ENCODE results near the gene USP24.
"Not testable (repeated sequence)": the region's sequence is repeated elsewhere in the genome, so short reads cannot be mapped to it uniquely, and the experiment has no call there.

USP24 gene

DNA sequence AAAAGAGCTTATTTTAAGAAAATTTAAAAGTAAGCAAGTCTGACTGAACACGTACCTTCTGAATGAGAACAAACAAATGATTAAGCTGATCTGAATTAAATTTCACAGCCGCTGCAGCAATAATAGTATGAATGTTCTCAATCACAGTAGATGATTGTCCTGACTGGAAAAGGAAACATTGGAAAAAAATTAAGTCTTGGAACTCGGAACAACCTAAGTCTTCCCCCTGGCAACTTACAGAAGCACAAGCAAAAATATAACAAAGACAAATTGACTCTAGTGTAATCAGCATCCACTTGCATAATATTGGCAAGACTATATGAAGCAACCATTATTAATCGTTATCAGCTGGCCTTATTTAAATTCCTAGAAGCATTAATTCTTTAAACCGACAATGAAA is 60.5 kb downstream of the USP24 start:
- DNase-seq, result no peak

- DNase-seq, result no peak
Observed at GRCh38 chr1:55153031-55153430, 62.1 kb downstream of the USP24 start.

GRCh38 chr1:55150880-55151588 is 64.1 kb downstream of the USP24 start:
- DNase-seq, result no peak

- DNase-seq, result no peak
Observed at GRCh38 chr1:55148676-55149075, 66.5 kb downstream of the USP24 start.

- no peak for DNase-seq
Observed at GRCh38 chr1:55147524-55147923, 67.6 kb downstream of the USP24 start.

DNA sequence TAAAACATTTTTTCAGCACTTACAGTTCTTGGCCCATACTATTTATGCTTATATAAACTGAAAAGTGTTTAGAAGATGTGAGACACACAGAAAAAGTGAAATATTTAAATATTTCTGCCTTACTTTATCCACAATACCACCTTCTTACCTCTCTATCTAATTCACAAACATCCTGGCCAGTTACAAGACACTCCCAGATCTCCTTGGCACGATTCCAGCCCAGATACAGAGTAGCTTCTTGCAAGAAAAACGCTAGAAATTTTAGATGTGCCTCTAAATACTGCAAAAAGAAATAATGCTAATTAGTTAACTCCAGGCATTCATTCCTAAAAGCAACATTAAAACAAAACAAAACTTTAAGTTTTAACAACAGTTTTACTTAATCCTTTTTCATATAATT is 68.4 kb downstream of the USP24 start:
- no peak for DNase-seq

GRCh38 chr1:55144886-55145285 is 70.3 kb downstream of the USP24 start:
- no peak for DNase-seq

DNA sequence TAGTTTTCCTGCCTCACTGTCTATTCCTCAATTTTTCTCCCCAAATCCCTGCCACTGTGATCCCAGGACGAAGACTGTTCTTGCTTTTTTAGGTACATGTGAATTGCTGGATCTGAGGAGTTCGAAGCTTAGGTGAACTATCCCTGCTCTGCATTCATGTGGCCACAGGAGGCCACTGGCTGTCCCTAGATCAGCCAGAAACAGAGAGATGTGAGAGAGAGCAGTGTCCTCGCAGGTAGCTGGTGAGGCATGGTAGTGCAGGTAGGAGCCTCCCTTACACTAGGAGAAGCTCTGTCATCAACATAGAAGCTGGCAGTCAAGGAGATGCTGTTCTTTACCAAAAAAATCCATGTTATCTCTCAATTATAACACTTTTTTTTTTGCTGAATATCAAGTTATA is 71.5 kb downstream of the USP24 start:
- peak; percentile 6 to 50 for DNase-seq

DNA sequence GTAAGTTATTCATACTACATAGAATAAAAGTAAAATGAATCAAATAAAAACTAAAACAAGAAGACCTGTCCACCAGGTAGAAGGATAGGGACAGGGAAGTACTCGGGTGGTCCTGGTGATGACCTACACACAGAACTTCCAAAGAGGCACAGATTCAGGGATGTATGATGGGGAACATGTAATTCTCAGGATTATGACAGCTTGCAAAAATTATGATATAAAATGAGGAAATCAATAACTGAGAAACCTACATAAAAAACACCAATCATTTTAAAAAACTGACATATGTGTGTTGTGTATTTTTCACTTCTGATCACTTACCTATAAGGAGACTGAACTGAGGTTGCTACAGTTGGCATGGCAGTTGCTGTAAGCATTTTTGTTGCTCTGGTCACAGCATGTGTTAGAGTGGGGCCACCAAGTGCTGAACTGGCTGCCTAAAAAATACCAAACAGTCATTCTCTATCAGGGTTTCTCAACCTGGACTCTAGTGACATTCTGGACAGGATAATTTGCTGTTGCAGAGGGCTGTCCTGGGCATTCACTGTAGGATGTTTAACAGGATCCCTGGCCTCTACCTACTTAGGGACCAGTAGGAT is 73.8 kb downstream of the USP24 start:
- no peak for DNase-seq

GRCh38 chr1:55140546-55140983 is 74.6 kb downstream of the USP24 start:
- peak; percentile 47 to 83 for DNase-seq

DNA sequence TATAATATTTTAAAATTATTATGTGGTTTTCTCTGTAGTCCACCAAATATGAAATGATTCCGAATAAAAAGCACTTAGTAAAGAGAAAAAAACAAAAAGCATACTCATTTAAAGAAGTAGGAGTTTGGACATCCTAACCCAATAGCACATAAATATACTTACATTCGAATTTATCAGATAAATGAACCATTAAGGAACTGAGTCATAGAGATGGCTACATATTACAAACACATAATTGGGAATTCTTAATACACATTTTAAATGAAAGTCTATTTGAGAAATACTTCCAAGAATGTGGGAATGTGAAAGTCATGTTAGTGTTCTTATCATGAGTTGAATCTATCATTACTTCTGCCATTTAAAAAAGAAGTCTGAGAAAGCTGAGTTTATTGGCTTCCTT is 75.0 kb downstream of the USP24 start:
- DNase-seq, result no peak

DNA sequence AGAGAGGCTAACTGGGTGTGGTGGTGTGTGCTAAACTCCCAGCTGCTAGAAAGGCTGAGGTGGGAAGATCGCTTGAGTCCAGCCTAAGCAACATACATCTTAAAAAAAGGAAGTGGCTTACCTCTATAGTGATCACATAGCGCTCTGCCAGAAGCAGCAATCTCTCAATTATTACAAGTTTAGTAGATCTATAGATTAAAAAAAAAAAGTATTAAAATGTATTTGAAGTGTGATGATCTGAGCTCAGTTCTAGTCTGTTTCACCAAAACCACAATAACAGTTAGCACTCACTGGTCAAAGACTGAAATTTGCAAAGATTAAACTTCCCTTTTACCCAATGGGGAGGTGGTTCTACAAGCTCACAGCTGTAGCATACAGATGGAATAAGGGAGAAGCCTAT is 76.3 kb downstream of the USP24 start:
- DNase-seq, result no peak

- no peak for DNase-seq
Observed at GRCh38 chr1:55134152-55134808, 80.9 kb downstream of the USP24 start.

- no peak for DNase-seq
Observed at GRCh38 chr1:55131801-55132200, 83.4 kb downstream of the USP24 start.

- no peak for DNase-seq
Observed at GRCh38 chr1:55131218-55131617, 83.9 kb downstream of the USP24 start.

GRCh38 chr1:55129194-55129728 is 85.9 kb downstream of the USP24 start:
- DNase-seq, result no peak

DNA sequence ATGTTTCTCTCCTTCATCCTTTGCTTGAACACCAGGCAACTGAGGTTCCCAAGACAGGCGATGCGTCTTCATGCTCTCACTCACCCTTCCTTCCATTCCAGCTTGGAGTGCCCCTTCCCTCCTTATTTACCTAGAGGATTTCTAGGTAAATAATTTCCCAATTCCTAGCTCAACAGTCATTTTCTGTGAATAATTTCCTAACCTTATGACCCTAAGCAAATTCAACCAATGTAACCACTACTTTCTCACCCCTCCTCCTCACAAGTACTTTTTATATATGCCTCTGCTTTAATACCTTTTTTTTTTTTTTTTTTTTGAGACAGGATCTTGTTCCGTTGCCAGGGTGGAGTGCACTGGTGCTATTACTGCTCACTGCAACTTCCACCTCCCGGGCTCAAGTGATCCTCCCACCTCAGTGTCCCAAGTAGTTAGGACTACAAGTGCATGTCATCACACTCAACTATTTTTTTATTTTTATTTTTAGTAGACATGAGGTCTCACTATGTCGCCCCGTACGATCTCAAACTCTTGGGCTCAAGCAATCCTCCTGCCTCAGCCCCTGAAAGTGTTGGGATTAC is 86.7 kb downstream of the USP24 start:
- DNase-seq, result no peak

DNA sequence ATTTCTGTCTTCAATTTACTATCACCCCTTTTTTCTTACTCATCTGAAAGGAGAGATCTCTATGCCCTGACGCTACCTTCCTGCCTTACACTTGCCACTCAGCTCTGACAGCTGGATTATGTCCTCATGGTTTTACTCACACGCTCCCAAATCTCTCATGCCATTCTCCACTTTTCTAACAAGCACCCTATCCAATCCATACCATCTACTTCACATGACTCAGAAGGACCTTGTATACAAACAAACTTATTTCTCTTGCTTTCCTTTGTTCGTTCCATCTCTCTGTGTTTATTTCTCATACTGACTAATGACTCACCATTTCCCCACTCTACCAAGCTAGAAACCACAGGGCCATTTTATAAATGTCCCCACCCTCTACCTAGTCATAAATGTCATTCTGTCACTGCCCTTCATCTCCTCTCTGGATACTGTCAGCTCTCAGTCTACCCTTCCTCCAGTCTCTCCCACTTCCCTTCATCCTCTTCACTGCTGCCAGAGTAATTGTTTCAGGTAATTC is 87.3 kb downstream of the USP24 start:
- no peak for DNase-seq

DNA sequence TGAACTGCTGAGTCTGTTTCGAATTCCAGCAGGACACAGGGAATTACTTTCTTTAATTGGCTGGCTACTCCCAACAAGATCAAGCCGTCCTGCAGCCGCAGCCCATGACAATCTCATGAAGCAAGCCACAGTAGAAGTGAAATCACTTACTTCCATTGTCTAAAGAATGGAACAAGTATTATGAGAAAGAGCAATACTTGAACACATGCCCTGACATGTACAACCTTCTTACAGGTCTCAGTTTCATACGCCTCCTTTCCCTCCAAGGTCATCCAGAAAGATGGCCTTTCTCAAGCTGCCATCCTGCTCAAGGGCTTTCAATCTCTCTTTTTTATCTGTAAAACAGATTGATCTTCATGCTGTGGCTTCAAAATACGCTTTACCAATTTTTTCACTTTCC is 90.7 kb downstream of the USP24 start:
- no peak for DNase-seq

DNA sequence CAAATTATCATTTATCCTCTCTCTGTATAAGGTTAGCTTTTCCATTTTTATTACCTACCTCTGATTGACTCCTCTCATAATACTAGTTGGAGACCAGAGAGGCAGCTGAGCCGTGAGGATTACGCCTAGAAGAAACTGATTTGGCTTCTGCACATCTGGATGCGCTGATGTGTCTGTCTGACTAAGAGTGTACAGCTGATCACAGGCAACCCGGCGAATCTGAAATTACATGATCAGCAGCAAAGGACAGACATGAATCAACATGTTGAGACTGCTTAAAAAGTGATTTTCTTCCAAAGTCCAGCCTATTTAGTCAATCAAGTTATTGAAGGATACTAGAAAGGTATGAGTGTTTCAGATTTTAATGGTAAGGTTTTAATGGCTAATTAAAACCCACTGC is 94.6 kb downstream of the USP24 start:
- DNase-seq, result no peak

DNA sequence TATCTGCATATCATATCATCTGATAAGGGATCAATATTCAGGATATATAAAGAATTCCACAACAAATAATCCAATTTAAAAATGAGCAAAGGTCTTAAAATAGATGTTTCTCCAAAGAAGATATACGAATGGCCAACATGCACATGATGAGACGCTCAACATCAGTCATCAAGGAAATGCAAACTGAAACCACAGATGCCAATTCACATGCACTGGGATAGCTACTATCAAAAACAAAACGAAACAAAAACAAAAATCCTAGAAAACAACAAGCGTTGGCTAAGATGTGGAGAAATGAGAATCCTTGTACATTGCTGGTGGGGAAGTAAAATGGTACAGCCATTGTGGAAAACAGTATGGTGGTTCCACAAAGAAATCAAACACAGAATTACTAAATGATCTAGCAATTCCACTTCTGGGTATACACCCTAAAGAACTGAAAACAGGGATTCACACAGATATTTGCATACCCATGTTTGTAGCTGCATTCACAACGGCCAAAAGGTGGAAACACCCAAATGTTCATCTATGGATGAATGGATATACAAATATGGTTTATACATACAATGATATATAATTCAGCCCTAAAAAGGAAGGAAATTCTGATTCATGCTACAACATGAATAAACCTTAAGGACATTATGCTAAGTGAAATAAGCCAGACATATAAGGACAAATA is 96.4 kb downstream of the USP24 start:
- DNase-seq, result peak; percentile 39 to 53

DNA sequence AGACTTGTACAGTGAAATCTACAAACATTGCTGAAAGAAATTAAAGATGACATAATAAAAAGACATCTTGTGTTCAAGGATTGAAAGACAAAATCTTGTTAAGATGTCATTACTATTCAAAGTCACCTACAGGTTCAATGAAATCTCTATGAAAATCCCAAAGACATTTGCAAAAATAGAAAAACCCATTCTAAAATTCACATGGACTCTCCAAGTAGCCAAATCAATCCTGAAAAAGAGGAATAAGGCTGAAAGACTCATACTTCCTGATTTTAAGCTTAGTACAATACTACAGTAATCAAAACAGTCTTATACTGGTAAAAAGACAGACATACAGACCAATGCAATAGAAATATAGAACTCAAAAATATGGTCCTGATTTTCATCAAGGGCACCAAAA is 97.2 kb downstream of the USP24 start:
- DNase-seq, result no peak

DNA sequence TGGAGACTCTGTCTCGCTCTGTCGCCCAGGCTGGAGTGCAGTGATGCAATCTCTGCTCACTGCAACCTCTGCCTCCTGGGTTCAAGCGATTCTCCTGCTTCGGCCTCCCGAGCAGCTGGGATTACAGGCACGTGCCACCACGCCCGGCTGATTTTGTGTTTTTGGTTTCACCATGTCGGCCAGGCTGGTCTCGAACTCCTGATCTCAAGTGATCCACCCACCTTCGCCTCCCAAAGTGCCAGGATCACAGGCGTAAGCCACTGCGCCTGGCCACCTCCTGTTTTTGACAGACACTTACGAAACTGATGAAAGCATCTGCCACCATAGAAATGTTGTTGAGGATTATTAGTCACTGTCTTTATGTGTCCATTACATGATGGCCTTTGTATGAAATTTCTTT is 106.2 kb downstream of the USP24 start:
- DNase-seq, result not testable (repeated sequence)
